PFSK-1 (cell line): Measurements from ENCODE around the gene BZW2.

Source experiments
- FOXP2 ChIP-seq: optimal IDR thresholded peaks from 2 replicates; pipeline ENCODE3; 2011; ENCODE audit warnings: borderline replicate concordance, control low read depth, inconsistent platforms; ENCODE audit not compliant: insufficient read depth; ENCODE audit errors: extremely low read length, extremely low read depth
- POLR2AphosphoS5 ChIP-seq: IDR thresholded peaks from 2 replicates; pipeline ENCODE4 v1.6.1; 2012; ENCODE audit warnings: low read depth, mild to moderate bottlenecking, control low read depth, low read length, moderate library complexity
- REST ChIP-seq, 2 experiments: IDR thresholded peaks; 2 replicates each; pipeline versions ENCODE4 v1.6.1 to v1.8.0; 2011 to 2012; ENCODE audit warnings: low read depth in 2 of 2, low read length in 2 of 2, control low read depth in 1 of 2, inconsistent platforms in 1 of 2, mild to moderate bottlenecking in 1 of 2, moderate library complexity in 1 of 2; ENCODE audit not compliant: insufficient read depth in 1 of 2
- SIN3A ChIP-seq: IDR thresholded peaks from 2 replicates; pipeline ENCODE4 v1.6.1; 2012; ENCODE audit warnings: mild to moderate bottlenecking, low read length, moderate library complexity, borderline replicate concordance; ENCODE audit not compliant: insufficient read depth
- TAF1 ChIP-seq: IDR thresholded peaks from 2 replicates; pipeline ENCODE4 v1.6.1; 2012; ENCODE audit warnings: low read length, control low read depth, borderline replicate concordance; ENCODE audit not compliant: insufficient read depth

The BZW2 gene

GRCh38 chr7:16670731-16671344, 24.9 kb downstream of the BZW2 start:
- TF ChIP-seq SIN3A = no peak
- TF ChIP-seq FOXP2 = no peak
- no peak for TF ChIP-seq TAF1
- TF ChIP-seq POLR2AphosphoS5 = no peak
- TF ChIP-seq REST (IDR thresholded peaks at IDR 0.05; ENCODE audit: insufficient read depth in 1 of 2, low read depth in 2 of 2, low read length in 2 of 2) = no peak

GRCh38 chr7:16671811-16672210, 25.8 kb downstream of the BZW2 start:
- no peak for TF ChIP-seq POLR2AphosphoS5
- TF ChIP-seq FOXP2 = no peak
- no peak for TF ChIP-seq SIN3A
- no peak for TF ChIP-seq REST (IDR thresholded peaks at IDR 0.05; ENCODE audit: insufficient read depth in 1 of 2, low read depth in 2 of 2, low read length in 2 of 2)
- no peak for TF ChIP-seq TAF1

- TF ChIP-seq TAF1 = no peak
- TF ChIP-seq POLR2AphosphoS5 = no peak
- TF ChIP-seq FOXP2 = no peak
- TF ChIP-seq REST (IDR thresholded peaks at IDR 0.05; ENCODE audit: insufficient read depth in 1 of 2, low read depth in 2 of 2, low read length in 2 of 2) = no peak
- TF ChIP-seq SIN3A = no peak
Observed at GRCh38 chr7:16675277-16675676, 29.3 kb downstream of the BZW2 start.

- no peak for TF ChIP-seq SIN3A
Observed at GRCh38 chr7:16677978-16678494, 32.1 kb downstream of the BZW2 start.

GRCh38 chr7:16684935-16685334, 39.0 kb downstream of the BZW2 start:
- TF ChIP-seq TAF1 (no peak), REST (IDR thresholded peaks at IDR 0.05; ENCODE audit: insufficient read depth in 1 of 2, low read depth in 2 of 2, low read length in 2 of 2) (no peak), POLR2AphosphoS5 (no peak)
